Right hindlimb (tissue), 1 donor: ENCODE data around the gene RNF224.

Source experiments
- DNase-seq: peaks from one replicate; pipeline ENCODE4 v3.0.0-alpha.2; 2018

Gene RNF224

GRCh38 chr9:137275203-137275587, 47.9 kb downstream of the RNF224 start:
- DNase-seq: no peak

GRCh38 chr9:137275588-137276472, 48.5 kb downstream of the RNF224 start:
- DNase-seq: peak; percentile 30

GRCh38 chr9:137276473-137277328, 49.4 kb downstream of the RNF224 start:
- peak; percentile 86 for DNase-seq

GRCh38 chr9:137277329-137278041, 50.2 kb downstream of the RNF224 start, which contains the start of gene TOR4A:
Gene TOR4A, plus strand, starts transcription at chr9:137277726. Its CDS starts 964 bp downstream, at chr9:137278690.
- peak; percentile 73 for DNase-seq

- peak; percentile 40 for DNase-seq
These were observed 50.9 kb downstream of the RNF224 start for GRCh38 chr9:137278061-137278701.
